Measurements from ENCODE around the gene SLC7A6. TPM values are rescaled to one million over a fixed set of nuclear protein-coding genes. Genes with fewer than 3 reads are reported as not detected.
A peak's percentile ranks its signal among the peaks of the same experiment; 100 is the strongest.

Gene SLC7A6
- total RNA-seq (2014; rRNA removed; shearing (Covaris generic); ENCODE audit: low replicate concordance) = 3.9 and 6.5 TPM in 2 replicates

- Histone ChIP-seq H3K9me3 (no peaks in the 10 kb centered on the region), H3K4me3 (peak within 1 kb of the TSS; percentile 72), H3K27me3 (no peaks in the 10 kb centered on the region), H3K36me3 (no peaks in the 10 kb centered on the region; the same call in 1 of the 2 replicates)
- peak; percentile 69 for DNase-seq
Measured at GRCh38 chr16:68264128-68265077, at the start of gene SLC7A6. SLC7A6 (plus strand) TSS chr16:68264526; CDS start chr16:68274727, 10,201 bp downstream.

- no peak for DNase-seq
- H3K27me3 ChIP-seq = no peaks in the 10 kb centered on the region
Measured at GRCh38 chr16:68214726-68215125, 49.6 kb upstream of the SLC7A6 start.

GRCh38 chr16:68215302-68215701 lies 49.0 kb upstream of the SLC7A6 start:
- Histone ChIP-seq H3K36me3 (no peaks in the 10 kb centered on the region), H3K4me3 (no peak overlapping the region), H3K27me3 (no peaks in the 10 kb centered on the region), H3K9me3 (no peaks in the 10 kb centered on the region)
- DNase-seq = no peak

More at GRCh38 chr16:68214726-68215125, 49.6 kb upstream of the SLC7A6 start:
- no peaks in the 10 kb centered on the region for H3K36me3 ChIP-seq
- H3K4me3 ChIP-seq = no peak overlapping the region
- no peaks in the 10 kb centered on the region for H3K9me3 ChIP-seq

GRCh38 chr16:68216240-68216639 lies 48.1 kb upstream of the SLC7A6 start:
- Histone ChIP-seq H3K27me3 (no peaks in the 10 kb centered on the region), H3K36me3 (no peaks in the 10 kb centered on the region), H3K4me3 (no peak overlapping the region), H3K9me3 (no peaks in the 10 kb centered on the region)
- no peak for DNase-seq

GRCh38 chr16:68217506-68217905 lies 46.8 kb upstream of the SLC7A6 start:
- Histone ChIP-seq H3K4me3 (no peak overlapping the region), H3K9me3 (no peaks in the 10 kb centered on the region), H3K36me3 (no peaks in the 10 kb centered on the region), H3K27me3 (no peaks in the 10 kb centered on the region)
- DNase-seq = no peak

- DNase-seq = no peak
Measured at GRCh38 chr16:68219725-68220351, 44.5 kb upstream of the SLC7A6 start.

GRCh38 chr16:68223072-68223471 lies 41.3 kb upstream of the SLC7A6 start:
- no peaks in the 10 kb centered on the region for H3K27me3 ChIP-seq
- no peaks in the 10 kb centered on the region for H3K36me3 ChIP-seq
- no peaks in the 10 kb centered on the region for H3K9me3 ChIP-seq
- H3K4me3 ChIP-seq = no peak overlapping the region
- no peak for DNase-seq

More at GRCh38 chr16:68219725-68220351, 44.5 kb upstream of the SLC7A6 start:
- H3K4me3 ChIP-seq = no peak overlapping the region
- H3K36me3 ChIP-seq = no peaks in the 10 kb centered on the region
- no peaks in the 10 kb centered on the region for H3K27me3 ChIP-seq
- H3K9me3 ChIP-seq = no peaks in the 10 kb centered on the region

GRCh38 chr16:68226116-68226515 lies 38.2 kb upstream of the SLC7A6 start:
- Histone ChIP-seq H3K27me3 (no peaks in the 10 kb centered on the region), H3K9me3 (no peaks in the 10 kb centered on the region), H3K4me3 (no peak overlapping the region), H3K36me3 (no peaks in the 10 kb centered on the region)
- DNase-seq = no peak

- Histone ChIP-seq H3K27me3 (no peaks in the 10 kb centered on the region), H3K36me3 (no peaks in the 10 kb centered on the region), H3K4me3 (no peak overlapping the region), H3K9me3 (no peaks in the 10 kb centered on the region)
- no peak for DNase-seq
Measured at GRCh38 chr16:68227183-68227793, 37.0 kb upstream of the SLC7A6 start.

- Histone ChIP-seq H3K9me3 (no peaks in the 10 kb centered on the region), H3K4me3 (no peak overlapping the region), H3K27me3 (no peaks in the 10 kb centered on the region), H3K36me3 (no peaks in the 10 kb centered on the region)
- DNase-seq = no peak
Measured at GRCh38 chr16:68227850-68228553, 36.3 kb upstream of the SLC7A6 start.

- H3K27me3 ChIP-seq = no peaks in the 10 kb centered on the region
- H3K4me3 ChIP-seq = no peak overlapping the region
- no peak for DNase-seq
- H3K36me3 ChIP-seq = no peaks in the 10 kb centered on the region
- no peaks in the 10 kb centered on the region for H3K9me3 ChIP-seq
Measured at GRCh38 chr16:68228652-68229051, 35.7 kb upstream of the SLC7A6 start.

GRCh38 chr16:68229431-68230175 lies 34.7 kb upstream of the SLC7A6 start:
- no peaks in the 10 kb centered on the region for H3K27me3 ChIP-seq
- no peak overlapping the region for H3K4me3 ChIP-seq
- H3K9me3 ChIP-seq = no peaks in the 10 kb centered on the region
- no peaks in the 10 kb centered on the region for H3K36me3 ChIP-seq
- DNase-seq = no peak

- Histone ChIP-seq H3K36me3 (no peaks in the 10 kb centered on the region), H3K4me3 (no peak overlapping the region), H3K27me3 (no peaks in the 10 kb centered on the region), H3K9me3 (no peaks in the 10 kb centered on the region)
- no peak for DNase-seq
Measured at GRCh38 chr16:68230176-68230571, 34.2 kb upstream of the SLC7A6 start.

- DNase-seq = no peak
- Histone ChIP-seq H3K27me3 (no peaks in the 10 kb centered on the region), H3K9me3 (no peaks in the 10 kb centered on the region), H3K4me3 (no peak overlapping the region), H3K36me3 (no peaks in the 10 kb centered on the region)
Measured at GRCh38 chr16:68230956-68231355, 33.4 kb upstream of the SLC7A6 start.

- no peaks in the 10 kb centered on the region for H3K27me3 ChIP-seq
- DNase-seq = no peak
- no peaks in the 10 kb centered on the region for H3K9me3 ChIP-seq
- no peak overlapping the region for H3K4me3 ChIP-seq
- H3K36me3 ChIP-seq = no peaks in the 10 kb centered on the region
Measured at GRCh38 chr16:68231384-68232136, 32.8 kb upstream of the SLC7A6 start.
